HG03045 (cell line): ENCODE measurements around the gene ZNF217.
"Not testable (repeated sequence)": the region's sequence is repeated elsewhere in the genome, so short reads cannot be mapped to it uniquely, and the experiment has no call there.

Experiments
- ATAC-seq: cut with Tn5 transposase; IDR thresholded peaks from one replicate; pipeline ENCODE4 v1.9.1; 2021; ENCODE audit warnings: mild to moderate bottlenecking, moderate library complexity; ENCODE audit not compliant: unreplicated experiment

The ZNF217 gene

GRCh38 chr20:53598140-53599043, 4.8 kb upstream of the ZNF217 start:
- no peak for ATAC-seq

GRCh38 chr20:53597521-53598120, 4.0 kb upstream of the ZNF217 start:
- no peak for ATAC-seq

- ATAC-seq: no peak
Observed at GRCh38 chr20:53597030-53597482, 3.4 kb upstream of the ZNF217 start.

GRCh38 chr20:53596189-53597001, 2.8 kb upstream of the ZNF217 start:
- not testable (repeated sequence) for ATAC-seq

- not testable (repeated sequence) for ATAC-seq
Observed at GRCh38 chr20:53595742-53596141, 2.1 kb upstream of the ZNF217 start.

DNA sequence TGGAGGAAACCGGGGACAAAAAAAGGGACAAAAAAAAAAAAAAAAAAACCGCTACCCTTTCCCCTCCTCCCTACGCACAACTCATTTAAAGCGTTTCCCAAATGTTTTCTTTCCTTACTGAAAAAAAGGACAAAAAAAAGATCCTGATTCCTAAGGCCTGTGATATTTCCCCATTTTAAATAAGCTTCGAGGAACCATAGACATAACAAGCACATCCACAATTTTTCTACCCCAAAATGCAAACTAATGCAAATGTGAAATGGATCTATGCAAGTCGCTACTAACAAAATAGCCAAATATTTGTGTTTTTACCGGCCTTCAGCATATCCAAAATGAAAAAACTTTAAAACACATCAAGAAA, 1.4 kb upstream of the ZNF217 start:
- ATAC-seq: no peak

- ATAC-seq: peak; percentile 70
Observed at GRCh38 chr20:53594068-53595017, 704 bp upstream of the ZNF217 start.

GRCh38 chr20:53592992-53593465, 610 bp downstream of the ZNF217 start:
- ATAC-seq: no peak

GRCh38 chr20:53592454-53592991, 1.1 kb downstream of the ZNF217 start:
- ATAC-seq: peak; percentile 28

- not testable (repeated sequence) for ATAC-seq
Observed at GRCh38 chr20:53591941-53592441, 1.6 kb downstream of the ZNF217 start.

- ATAC-seq: not testable (repeated sequence)
Observed at GRCh38 chr20:53591206-53591741, 2.4 kb downstream of the ZNF217 start.

DNA sequence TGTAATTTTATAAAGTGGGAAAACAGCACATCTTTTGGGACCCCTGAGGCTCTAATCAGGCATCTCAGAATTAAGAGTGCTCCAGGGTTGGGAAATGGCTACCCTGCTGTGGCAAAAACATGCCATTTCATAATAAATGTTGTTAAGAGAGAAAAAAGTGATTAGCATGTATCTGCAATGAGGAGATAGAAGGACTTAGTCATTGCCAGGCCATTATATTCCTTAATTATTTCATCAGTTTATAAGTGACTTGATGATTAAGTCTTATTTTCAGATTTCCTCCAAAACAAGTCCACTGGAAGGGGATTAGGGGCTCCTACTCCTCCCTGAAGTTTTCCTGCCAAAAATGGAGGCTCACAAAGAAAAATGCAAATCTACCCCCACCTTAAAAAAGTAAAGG, 3.0 kb downstream of the ZNF217 start:
- ATAC-seq: not testable (repeated sequence)

GRCh38 chr20:53590122-53590521, 3.5 kb downstream of the ZNF217 start:
- ATAC-seq: not testable (repeated sequence)

DNA sequence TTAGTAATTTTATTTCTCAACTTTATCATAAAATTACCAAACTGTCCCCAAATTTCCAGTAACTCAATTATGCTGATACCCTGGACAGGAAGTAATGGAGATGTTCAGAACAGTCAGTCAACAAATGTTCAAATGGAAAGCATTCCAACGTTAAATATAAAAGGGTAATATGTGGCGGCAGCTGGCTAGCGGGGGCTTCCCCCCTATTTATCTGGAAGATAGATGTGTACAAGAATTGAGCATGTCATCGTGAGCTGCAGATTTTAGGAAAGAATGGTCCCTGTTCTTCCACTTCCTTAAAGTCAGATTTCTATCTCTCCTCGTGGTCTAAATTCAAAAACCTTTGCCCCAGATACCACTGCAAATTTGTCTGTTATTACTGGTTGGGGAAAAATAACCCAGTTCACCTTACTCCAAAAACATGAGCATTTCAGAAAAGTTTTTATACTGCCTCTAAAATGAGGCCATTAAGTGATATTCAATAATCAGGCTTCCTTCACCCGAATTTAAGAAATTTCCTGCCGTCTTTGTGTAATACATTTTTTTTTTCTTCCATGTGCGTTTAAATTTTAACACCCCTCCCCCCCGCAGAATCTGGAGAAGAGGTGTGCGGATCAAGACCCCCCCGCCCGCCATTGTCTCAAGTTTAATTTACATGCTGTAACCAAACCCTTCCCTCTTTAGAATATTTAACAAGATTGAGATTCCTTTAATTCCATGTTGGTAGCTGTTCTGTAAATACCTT, 4.1 kb downstream of the ZNF217 start:
- not testable (repeated sequence) for ATAC-seq

DNA sequence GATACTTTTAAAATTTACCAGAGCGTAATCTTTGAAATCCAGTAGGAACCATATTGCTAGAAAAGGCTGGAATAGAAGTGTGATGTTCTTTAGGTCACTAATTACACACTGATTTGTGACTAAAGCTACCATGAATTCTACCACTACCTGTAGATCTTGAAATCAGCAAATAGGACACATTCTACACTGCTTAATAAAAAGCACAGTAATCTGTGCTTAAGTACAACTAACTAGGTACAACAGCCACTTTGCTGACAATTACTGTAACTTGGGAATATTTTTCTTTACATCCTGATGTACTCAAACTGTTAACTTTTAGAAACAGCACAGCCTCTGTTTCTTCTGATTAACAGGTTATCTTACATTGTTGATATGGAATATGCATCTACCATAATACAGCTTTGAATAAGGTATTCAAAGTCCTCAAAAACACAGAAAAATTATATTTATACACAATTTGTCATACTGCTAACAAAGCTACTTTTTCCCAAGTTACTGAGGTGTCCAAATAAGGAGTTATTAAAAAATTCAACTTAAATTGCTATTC, 6.4 kb downstream of the ZNF217 start:
- not testable (repeated sequence) for ATAC-seq

DNA sequence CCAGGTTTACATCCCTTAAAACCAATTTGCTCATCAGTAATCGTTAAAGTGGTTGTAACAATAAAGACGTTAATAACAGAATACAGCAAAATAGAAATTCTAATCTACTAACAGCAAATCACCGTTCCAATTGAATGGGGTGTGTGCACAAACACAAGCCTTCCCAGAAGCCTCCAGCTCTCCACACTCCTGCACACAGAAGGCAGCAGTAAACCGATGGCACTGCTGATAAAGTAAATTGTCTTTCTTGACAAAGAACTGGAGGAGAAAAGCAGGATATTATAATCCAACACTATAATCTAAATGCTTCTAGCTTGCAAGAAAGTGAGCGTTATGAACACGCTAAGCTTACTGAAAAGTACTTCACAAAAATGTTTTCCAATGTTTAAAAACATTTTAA, 7.0 kb downstream of the ZNF217 start:
- ATAC-seq: no peak

- ATAC-seq: not testable (repeated sequence)
Observed at GRCh38 chr20:53585910-53586309, 7.7 kb downstream of the ZNF217 start.

GRCh38 chr20:53585004-53585569, 8.6 kb downstream of the ZNF217 start:
- ATAC-seq: not testable (repeated sequence)
